Superior temporal gyrus (tissue), 1 donor: Measurements from ENCODE around the gene SP140.
"Not testable (repeated sequence)": the region's sequence is repeated elsewhere in the genome, so short reads cannot be mapped to it uniquely, and the experiment has no call there.

Source experiments
- DNase-seq: peaks from one replicate; pipeline ENCODE4 v3.0.0-alpha.2; 2016; ENCODE audit errors: extremely low spot score

Gene SP140

DNA sequence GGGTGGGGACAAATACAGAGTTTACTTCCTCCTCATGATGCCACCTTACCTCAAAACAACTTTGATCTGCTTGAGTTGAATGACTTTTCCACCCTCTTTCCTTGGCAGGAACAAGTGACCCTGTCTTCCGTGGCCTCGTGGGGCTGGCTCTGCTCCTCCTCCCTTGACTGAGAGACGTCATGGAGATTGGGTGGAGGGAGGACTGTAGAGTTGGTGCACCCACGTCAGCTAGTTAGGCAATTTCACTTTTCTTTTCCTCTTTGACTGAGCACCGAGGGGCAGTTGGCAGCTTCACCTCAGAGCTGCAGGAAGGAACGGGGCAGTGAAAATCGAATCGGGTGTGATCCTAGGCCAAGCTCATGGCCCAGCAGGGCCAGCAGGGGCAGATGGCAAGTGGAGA, at the start of gene SP140:
TSS of gene SP140 (plus strand) at position 251 of the 400 bp plus-strand sequence. CDS start at position 360, 109 bp downstream.
- no peak for DNase-seq

DNA sequence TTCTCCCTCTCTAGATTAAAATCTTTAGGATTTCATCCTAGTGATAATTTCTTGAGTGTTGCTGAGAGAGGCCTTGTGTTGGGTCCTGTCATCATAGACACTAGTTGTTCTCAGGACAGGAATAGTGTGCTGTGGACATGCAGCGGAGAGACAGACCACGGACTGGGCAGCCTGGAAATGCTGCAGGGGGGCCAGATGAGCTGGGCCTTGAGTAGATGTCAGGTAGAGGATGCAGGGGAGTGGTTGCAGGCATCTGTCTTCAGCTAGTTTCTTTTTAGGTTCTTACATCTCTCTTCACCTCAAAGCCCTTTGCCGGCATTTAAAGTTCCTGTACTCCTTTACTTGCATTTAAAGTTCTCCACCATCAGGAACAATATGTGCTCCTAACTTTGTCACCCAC, 48.5 kb upstream of the SP140 start:
- DNase-seq: no peak

DNA sequence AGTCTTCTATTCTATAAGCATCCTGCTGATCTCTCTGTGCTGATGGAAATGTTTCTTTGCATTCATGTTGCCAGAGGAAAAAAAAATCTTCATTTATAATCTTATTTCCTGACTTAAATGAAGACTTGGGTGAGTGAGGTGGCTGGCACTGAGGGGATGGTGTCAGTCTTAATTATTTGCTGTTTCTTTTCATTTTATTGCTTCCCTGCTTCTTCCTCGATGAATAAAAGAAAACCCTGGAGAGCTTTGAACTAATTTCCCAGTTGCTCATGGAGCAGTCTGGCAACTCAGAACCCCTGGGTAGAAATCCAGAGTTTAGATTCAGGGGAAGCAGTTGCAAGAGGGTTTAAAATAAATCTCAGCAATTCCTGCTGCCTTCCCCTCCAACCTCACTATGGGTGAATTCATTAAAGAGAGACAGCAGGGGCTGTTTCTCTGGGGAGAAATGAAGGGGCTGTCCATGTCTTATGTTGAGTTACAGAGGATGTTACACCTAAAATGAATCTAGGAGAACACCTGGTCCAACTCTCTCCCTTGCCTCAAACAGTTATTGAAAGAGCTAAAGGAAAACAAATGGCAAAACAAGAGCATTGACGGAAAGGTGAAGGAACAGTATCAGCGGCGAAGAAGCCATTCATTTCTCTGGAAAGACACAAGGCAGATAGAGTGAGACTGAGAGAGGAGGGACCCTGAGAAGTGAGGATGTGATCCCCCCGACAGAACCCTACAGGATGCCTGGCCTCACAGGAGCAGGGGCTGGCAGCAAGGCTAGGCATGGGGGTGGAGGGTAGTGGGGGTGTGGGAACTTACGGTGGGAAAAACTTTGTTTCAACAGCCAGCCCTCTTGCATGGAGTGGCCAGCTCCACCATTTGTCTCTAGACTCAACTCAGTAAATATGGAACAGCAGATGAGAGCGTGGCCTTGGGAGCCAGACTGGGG, 46.7 kb upstream of the SP140 start:
- no peak for DNase-seq

DNA sequence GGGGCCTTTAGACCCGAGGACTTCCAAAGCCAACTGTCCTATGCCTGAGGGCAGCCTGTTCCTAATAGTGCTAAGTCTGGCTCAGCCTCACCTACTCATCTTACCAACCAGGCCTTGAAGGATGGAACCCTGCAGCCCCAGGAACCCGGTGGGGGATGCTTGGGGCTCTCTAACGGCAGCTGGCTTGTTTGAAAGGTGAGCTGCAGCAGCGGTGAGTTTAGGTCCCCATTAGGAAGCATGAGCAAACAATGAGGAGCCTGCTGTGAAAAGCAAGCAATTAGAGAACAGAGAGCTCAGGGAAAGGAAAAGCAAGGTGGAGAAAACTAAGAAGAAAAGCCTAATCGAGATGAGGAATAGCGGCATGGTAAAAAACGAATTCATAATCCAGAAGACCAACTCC, 45.6 kb upstream of the SP140 start:
- DNase-seq: no peak

DNA sequence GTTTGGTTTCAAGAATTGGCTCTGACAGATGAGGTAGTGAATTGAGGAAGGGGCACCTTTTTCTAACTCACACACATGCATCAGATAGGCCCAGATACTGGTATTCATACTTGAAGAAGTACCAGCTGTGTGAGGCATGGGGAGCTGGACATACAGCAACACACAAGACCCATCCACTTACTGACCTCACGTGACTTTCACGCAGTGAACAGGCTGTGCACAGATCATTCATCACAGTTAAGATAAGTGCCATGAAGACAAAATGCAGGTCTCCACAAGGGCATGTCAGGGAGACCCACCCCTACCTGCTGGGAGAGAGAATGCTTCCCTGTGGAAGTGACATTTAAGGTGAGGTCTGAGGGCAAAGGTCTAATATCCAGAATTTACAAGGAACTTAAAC, 44.3 kb upstream of the SP140 start:
- DNase-seq: no peak

DNA sequence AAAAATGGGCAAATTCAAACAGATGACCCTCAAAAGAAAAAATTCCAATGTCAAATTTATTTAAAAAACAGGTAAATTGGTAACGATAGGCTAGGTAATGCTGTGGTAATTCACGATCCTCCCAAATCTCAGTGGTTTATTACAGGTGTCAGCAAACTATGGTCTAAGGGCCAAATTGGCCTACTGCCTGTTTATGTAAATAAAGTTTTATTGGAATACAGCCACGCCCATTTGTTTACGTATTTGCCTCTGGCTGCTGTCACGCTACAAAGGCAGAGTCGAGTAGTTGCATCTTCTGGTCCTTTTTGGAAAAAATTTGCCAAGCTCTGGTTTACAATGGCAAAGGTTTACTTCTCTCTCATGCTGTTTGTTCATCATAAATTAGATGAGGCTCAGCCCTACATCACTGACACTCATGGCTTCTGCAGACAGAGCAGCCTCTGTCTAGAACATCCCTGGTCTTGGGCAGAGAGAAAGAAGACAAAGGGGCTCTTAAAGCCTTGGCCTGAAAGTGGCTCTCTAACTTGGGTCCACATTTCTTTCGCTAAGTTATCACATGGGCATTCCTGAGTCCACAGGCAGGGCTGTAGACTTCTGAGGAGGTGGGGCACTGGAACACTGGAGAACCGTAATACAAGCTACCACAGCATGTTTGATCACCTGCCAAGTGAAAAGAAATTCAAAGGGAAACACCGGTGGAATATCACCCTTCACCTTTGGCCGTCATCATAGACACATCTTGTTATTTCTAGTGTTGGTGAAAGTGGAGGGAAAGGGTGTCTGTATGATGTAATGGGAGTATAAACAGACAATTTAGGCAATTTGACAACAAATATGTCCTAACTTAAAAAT, 40.6 kb upstream of the SP140 start:
- DNase-seq: no peak

DNA sequence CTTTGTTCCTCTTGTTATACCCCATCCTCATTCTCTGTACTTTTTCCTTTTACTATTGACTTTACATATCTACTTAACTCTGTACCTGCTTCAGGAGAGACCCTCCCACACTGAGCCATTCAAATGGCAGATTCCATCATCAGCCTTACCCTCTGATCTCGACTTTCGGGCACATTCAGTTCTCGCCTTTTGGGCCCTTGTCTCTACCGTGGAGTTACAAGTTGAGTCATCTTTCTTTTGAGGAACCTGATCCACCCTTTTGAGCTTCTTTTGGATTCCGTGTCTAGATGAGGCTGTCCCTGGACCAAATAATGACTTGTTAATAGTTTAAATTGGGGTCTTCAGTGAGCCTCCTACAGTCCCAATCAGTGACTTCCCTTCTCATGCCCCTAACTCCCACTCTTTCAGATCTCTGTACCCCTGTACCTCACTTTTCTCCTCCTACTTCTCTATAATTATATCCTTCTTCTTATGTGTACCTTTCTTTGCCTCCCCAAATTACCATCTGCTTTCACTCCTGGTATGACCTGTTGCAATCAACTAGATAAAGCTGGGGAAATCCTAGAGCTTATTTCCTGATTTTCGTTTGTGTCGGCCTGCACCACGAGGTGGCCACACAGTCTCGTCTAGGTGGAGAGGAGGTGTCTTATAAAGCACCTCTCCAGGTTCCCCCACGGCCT, 23.0 kb upstream of the SP140 start:
- no peak for DNase-seq

DNA sequence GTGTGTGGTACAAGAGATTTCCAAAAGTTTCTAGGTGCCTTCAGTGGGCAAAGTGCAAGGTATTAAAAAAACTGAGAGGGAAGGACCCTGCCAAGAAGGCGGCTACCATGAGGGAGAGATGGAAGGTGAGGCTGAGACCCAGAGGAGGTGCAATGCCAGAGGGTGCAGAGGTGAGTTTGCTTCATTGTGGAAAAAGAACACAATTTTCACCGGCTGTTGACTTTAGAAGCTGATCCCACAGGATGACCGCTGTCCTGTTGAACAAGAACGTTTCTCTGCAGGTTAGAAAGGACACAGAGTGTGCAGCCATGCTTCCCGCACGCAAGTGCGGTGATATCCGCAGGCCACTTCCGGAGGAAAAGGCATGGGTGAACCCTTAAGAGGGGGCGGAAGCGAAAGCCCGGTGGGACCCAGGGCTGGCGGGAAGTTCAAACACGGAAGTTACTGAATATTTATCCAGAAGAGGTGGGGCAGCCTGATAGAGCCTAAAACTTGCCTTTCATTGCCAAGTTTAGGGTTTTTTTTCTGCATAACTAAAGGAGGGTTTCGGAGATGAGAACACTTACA, 22.3 kb upstream of the SP140 start:
- DNase-seq: no peak

DNA sequence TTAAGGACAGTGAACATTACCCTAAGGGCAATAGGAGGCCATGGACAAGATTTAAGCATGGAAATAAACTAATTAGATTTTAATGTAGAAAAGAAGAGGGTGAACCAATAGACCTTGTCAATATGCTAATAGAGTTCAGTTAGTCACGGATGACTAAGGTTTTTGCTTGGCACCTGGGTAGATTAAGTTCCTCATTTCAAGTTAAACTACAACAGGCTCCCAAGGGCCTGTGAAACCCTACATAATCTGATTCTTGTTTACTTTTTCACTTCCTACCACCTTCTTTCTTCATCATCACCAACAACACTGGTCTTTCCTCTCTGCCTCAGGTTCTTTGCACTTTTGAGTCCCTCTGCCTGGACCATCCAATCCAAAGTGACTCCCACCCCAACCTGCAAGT, 20.5 kb upstream of the SP140 start:
- no peak for DNase-seq

DNA sequence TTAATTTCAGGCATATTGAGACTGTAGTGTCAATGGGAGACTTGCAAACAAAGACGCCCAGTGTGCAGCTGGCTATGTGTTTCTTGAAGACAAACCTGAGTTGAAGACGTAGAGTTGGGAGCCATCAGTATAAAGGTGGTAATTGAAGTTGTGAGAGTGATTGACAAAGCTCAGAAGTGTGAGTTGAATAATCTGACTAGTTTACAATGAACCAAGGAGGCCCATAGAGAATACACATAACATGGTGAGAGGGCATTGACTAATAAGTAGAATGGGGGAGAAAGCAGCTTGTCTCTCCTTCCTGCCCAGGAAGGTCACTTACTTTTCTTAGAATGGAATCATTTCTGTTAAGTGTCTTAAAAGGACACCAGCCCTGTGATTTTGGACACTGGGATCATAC, 19.8 kb upstream of the SP140 start:
- DNase-seq: no peak

DNA sequence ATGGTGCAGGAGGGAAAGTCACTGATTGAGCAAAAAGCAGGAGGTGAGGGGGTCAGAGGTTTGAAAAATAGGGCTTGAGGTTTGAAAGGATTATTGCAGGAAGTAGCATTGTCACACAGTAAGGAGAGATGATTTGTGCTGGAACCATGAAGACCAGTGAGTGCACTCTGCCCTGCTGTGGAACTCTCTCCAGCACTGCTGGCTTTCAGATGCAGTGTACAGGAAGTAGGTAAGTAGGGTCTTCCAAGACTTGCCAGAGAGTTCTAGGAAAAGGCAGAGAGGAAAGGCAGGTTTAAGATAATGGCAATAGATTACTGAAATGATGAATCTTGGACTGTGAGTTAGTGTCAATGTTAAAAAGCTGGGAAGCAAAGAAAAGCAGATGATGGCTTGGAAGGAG, 17.0 kb upstream of the SP140 start:
- no peak for DNase-seq

DNA sequence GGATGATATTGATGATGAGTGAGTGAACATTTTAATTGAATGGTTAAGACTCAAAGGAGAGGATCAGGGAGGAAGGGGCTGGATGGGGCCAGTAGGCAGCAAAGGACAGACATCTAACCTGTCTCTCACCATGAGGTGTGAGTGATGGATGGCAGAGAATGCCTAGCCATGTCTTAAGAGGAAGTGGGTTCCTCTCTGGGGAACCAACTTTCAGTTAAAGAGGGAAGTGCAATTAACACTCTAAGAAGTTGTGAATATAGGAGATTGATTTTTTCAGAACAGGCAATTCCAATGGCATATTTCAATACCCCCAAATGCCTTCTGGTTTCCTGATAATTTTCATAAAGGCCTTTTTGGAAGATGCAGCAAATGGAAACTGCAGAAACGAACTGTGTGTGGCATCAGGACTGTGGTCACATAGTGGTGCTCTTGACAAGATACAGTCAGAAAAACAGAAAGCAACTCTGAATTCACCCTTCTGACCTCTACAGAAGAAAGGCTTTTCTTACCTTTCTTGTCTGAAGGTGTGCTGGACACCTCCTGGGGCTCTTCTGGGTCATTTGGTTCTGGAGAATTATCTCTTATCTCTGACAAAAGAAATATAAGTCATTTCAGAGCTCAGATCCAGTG, 16.0 kb upstream of the SP140 start:
- no peak for DNase-seq

DNA sequence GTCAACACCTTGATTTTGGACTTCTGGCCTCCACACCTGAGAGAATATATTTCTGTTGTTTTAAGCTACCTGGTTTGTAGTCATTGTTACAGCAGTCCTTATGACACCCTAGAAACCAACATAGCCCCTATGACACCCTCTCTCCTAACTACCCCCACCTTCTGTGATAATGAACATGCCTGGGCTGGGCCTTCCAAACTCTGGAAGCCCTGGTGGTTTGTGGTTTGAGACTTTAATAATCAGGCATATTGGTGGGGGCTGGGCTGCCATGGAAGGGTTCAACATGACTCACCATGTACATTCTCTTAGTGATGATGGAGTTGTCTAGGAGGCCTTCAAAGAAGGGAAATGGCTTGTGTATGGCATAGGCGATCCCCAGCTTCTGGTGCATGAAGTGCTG, 9.0 kb upstream of the SP140 start:
- DNase-seq: no peak

DNA sequence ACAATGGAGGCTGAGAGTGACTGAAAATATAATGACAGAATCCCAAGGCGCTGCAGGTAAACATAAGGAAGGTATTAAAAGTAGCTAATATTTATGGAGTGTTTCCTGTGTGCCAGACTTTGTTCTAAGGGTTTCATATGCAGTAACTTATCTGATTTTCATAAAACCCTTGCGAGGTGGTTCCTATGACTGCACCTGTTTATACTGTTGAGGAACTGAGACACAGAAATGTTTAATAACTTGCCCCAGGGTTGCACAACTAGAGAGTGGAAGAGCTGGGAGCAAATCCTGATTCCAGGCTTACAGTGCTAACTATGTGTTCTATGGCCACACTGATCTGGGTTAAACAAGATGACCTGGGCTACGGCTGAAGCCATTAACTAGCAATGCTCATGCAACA, 8.1 kb upstream of the SP140 start:
- DNase-seq: no peak

DNA sequence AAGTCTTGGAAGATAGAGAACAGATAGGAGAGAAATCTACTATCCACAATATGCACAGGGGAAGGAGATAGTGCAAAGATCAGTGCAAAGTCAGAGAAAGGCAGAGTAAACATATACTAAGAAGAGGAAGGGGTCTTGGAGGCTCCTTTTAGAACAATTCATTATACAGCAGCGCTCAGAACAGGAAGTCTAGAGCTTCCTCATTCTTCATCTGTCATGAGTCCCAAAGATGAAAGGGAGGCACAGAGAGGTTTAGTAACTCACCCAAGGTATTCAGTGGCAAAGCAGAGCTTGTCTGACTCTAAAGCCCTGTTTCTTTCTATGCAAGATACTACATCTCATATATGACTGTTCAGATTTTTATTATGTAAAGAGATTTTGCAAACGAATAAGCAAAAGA, 7.1 kb upstream of the SP140 start:
- DNase-seq: peak; percentile 17

DNA sequence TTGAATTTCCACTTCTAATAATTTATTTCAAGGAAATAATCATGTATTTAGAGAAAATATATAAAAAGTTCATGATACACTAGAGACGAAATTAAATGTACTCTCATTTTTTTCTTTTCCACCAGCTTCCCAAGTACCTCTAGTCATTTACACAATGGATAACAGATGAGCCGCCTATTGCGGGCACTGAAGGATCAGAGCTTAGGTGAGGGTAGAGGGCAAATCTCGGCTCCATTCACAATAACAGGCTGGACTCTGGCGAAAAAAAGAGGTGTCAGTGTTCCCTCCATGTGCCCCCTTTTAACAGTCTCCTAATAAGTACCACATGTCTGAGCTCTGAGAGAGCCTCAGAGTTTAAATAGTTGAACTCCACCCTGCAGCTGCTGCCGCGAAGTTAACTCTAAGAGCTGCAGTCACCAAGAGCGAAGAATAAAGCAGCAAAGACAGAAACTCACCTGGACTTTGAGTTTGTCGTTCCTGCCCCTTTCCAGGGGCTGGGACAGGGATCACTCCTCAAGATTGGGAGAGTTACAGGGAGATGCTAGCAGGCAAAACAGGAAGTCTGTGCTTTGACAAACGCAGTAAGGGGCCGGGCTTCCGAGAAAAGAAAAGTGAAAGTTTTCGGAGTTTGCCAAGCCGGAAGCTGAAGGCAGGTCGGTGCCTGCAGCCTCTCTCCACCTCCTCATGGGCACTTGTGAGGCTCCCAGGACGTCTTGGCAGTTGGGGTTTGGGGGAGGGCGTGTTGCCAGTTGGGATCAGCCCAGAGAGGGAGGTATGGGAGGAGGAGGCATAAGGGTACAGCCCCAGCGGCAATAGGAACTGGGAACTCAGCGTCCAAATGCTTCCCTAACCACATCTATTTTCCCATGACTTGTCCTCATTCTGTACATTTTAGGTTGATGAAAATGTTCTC, 5.9 kb upstream of the SP140 start, which contains the start of gene SP110:
TSS of gene SP110 (minus strand) at position 566 of the 913 bp plus-strand sequence. CDS start 3,057 bp downstream, outside the sequence.
- DNase-seq: peak; percentile 74

DNA sequence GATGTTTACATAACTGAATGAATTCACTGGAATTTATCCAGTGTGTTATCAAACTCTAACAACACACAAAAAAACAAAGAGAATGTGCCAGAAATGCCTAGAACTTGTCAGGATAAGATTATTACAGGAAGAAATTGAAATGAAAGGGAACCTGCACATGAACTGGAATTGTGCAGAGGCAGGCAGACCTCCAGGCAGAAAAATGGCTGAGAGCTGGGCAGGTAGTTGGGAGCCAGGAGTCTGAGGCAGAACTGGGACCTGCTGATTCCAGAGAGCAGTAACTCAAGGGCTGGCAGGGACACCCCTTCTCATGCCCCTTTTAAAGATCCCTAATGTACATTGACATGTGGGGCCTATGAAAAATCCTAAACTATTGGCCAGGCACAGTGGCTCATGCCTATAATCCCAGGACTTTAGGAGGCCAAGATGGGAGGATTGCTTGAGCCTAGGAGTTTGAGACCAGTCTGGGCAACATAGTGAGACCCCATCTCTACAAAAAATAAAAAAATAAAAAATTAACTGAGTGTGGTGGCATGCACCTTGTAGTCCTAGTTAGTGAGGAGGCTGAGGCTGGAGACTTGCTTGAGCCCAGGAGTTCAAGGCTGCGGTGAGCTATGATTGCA, 5.1 kb upstream of the SP140 start:
- peak; percentile 40 for DNase-seq

DNA sequence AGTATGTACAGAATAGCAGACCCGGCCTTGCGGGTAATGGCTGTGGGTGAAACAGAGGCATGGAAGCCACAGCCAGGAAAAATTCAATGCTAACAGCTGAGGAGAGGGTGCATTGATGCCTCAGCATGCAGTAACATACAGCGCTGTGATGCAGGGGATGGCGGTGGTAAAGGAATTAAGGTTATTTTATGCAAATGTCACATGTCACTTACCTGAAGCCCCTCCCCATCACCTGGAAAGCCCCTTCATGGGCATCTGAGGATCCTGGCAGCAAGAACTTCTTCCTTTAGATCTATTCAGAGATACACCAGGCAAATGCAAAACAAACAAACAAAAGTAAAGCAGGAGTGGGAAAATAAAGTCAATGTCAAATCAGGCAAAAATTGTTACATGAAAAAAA, 4.0 kb upstream of the SP140 start:
- no peak for DNase-seq

DNA sequence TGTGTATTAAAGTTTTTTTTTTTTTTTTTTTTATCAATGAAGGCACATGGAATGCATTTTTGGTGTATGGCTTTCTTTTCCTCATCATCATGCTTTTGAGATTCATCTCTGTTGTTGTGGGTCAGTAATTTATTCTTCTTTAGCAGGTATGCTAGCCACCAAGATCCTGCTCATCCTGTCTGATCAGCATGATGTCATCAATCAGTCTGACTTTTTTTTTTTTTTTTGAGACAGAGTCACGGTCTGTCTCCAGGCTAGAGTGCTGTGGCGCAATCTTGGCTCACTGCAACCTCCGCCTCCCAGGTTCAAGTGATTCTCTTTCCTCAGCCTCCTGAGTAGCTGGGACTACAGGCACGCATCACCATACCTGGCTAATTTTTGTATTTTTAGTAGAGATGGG, 2.7 kb upstream of the SP140 start:
- DNase-seq: not testable (repeated sequence)

DNA sequence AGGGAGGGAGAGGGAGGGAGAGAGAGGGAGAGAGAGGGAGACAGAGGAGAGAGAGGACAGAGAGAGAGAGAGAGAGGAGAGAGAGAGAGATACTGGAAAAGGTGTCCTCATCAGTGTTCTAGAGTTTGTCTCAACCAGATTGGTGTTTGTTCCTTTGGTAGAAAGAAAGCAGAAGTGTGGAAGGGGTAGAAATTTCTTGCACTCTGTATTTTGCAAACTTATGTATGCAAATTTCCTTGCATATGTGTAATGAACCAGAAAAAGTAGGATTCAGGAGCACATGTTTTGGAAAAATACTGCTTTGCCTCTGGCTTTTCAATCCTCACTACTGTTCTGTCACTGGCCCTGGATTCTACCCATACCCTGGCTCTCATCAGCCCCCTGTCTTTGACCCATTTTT, 1.1 kb upstream of the SP140 start:
- no peak for DNase-seq
